ENCODE results near the gene MLPH.

MLPH gene

DNA sequence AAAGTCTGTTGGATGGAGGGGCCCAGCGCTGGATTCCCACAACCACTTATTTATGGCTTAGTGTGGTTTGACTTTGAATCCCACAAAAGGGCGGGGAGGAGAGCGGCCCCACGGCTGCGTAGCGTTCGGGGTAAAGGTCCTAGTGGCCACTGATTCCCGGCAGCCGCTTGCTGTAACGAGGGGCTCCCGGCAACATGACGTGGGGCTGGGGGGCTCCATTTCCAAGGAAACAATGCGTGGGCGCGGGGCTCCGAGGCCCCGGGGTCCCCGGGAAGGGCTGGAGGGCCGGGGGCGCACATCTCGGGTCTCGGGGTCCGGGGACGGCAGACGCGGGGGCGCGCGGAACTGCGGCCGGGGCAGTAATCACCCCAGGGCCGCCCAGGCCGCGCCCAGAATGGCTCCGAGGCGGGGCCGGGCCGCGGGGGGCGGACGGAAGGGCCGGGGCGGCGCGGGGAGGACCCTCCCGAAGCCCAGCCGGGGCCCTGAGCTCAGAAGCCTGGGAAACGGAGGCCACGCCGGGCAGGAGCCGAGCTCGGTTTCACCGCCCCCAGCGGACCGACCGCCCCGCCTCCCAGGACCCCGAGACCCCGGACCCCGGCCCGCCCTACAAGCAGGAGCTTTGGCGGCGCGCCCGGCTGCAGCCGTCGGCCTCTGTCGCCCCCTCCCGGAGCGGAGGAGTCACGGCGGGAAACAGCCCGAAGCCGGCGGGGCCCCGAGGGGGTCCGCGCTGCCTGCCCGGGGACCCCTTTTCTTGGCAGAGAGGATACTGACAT lies 11.9 kb upstream of the MLPH start:
- Histone ChIP-seq H3K27ac (peak overlapping the region; percentile 67 to 99 (median 95)), H3K4me3 (peak overlapping the region; percentile 42 to 81 (median 61))

DNA sequence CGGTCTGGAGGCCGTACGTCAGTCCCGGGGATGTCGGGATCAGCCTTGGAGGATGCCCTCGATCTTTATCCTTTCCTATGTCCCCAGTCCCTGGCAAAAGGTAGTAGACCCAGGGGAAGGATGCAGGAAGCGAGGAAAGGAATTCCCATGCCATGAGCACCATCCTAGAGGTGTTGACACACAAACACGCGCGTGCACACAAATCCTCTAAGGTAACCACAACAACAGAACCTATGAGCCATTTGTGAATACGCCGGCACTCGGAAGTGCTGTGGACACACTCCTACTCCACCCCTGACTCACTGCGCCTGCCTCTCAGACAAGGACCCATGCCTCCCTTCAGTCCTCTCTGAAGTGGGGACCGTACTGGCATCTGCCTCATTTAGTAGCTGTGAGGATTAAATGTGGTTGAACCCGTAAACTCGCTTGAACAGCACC lies 11.3 kb upstream of the MLPH start:
- Histone ChIP-seq H3K27ac (peak overlapping the region; percentile 67 to 99 (median 95)), H3K4me3 (peak overlapping the region; percentile 42 to 81 (median 61))

DNA sequence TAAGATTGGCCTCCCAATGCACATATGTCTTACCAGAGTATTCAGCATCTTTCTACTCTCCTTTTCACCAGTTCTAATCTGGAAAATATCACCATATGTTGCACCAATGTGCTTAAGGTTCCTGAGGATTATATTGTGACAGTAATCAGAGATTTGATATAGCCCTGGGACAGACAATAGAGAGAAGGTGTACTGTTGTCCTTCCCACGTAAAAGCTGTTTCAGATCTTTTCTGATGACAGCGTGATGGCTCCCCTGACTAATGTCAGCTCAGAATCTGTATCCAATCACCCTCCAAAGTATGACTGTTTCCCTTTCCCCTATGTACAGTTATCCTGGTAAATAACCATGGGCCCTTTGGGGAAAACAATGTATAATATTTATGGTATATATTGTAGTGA lies 9.0 kb upstream of the MLPH start:
- Histone ChIP-seq H3K27ac (no peak overlapping the region), H3K4me3 (no peak overlapping the region)

DNA sequence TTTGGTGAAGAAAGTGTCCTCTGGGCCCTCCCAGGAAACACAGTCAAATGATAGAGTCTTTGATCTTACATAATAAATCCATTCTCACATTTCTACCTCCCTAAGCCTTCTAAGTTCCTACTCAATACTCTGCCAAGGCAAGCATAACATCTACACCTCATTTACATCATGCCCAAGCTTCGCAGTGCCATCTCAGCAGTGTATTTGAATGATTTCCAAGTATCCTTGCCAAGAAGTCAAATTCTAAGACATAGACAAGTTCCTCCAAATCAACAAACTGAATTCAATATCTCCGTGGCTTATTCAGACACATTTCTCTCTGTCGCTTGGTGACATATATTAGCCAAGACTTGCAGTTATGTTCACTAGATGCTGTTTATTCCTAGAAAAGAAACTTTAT lies 8.1 kb upstream of the MLPH start:
- H3K27ac ChIP-seq = no peak overlapping the region
- no peak overlapping the region for H3K4me3 ChIP-seq

DNA sequence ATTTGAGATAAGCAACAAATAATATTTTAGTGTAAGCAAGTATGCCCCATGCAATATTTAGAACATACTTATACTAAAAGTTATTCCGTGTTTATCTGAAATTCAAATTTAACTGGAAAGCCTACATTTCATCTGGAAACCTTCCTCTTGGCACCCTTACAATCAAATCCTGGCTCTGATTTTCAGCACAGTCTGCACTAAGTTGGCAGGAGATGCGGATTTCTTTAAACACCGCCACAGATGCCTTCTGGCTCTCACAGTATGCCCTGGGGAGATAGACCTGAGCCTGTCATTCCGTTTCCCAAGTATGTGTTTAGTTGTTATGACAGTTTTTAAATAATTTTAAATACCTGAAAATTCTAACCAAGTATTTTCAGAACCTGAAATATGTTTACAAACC lies 7.3 kb upstream of the MLPH start:
- H3K27ac ChIP-seq = no peak overlapping the region
- H3K4me3 ChIP-seq = no peak overlapping the region

DNA sequence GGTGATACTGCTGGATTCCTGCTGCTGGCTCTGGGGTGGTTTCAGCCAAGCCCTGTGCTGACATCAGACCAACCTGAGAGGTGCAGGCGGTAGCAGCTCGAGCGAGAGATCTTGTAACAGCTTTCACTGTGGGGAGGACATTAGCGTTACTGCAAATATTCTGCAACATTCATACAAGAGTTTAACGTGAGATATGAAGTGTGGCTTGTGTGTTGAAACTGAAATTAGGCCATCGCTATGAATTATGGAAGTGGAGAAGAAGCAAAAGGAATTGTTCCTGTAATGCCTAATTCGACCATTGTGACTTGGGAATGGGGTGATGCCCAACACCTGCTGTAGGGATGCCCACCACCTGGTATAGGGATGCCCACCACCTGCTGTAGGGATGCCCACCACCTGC lies 6.5 kb upstream of the MLPH start:
- Histone ChIP-seq H3K4me3 (no peak overlapping the region), H3K27ac (peak overlapping the region in 1 of 21 experiments; percentile 25)

DNA sequence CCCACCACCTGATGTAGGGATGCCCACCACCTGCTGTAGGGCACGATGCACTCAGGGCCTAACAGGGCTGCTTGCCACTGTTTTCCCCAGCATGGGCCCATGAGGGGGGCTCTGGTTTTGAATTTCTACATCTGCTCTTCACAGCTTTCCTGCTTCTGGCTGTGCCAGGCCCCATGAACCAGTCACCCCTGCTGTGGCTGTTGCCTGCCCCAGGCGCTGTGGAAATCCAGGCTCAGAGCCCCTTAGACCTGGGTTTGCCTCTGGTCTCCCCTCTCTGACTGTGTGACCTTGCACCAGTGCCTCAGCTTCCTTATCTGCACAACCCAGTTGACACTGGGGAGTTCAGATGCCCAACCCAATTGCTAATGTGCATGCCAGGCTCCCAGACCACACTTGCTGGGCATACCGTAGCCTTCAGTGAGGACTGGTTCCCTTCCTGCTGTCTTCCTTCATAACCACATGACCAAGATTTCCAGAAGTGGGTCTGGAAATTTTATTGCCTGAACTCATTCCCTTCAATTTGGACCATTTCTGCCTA lies 6.0 kb upstream of the MLPH start:
- no peak overlapping the region for H3K4me3 ChIP-seq
- peak overlapping the region in 1 of 21 experiments; percentile 42 for H3K27ac ChIP-seq

DNA sequence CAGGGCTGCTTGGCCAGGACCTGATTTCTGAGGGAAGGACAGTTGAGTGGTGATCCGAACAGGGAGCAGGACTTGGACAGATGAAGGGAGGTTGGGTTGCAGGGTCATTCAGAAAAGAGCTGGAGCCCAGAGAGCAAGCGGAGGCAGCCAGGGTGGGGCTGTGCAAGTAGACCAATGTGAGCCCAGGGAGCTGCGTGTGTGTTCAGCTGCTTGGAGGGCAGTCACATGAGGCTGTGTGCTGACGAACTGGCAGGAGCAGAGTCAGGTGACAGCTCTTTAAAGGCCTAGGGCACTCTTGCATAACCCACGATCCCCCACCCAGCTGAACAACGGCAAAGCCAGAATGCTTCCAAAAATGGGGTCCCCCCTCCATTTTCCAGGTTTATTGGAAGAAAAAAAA lies 4.6 kb upstream of the MLPH start:
- no peak overlapping the region for H3K4me3 ChIP-seq

DNA sequence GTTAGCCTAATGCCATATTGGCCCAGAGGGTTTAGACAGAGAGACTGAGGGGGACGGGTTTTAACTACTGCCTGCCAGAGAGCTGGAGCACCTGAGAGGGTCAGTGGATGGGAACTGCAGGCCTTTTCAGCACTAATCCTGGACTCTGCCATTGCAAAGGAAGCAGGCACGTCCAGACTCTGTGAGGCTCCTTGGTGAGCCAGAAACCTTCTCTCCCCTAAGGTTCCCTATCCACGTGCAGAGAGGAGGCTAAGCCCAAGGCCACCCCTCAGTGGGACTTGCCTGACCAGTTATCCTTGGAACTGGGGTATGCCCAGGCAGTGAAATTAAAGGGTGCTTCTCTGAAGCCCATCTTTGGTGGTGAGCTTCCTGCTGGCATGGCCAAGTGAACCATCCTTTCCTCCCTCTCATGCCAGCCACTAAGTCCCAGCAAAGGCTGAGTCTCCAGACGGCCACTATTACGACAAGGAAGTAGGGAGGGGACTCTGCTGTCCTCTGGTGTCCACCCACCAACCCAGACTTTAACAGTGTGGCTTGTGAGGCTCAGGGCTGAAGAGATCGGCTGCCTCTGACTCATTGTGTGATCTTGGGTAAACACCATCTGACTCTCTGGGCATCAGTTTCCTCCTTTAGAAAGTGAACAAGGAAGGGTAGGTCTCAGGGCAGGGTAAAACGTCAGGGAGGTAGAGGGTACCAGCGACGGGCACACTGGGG lies 3.9 kb upstream of the MLPH start:
- Histone ChIP-seq H3K4me3 (no peak overlapping the region), H3K27ac (peak overlapping the region in 18 of 21 experiments; percentile 4 to 83 (median 70))

More for the DNA sequence above, 4.6 kb upstream of the MLPH start:
- peak overlapping the region in 15 of 21 experiments; percentile 2 to 83 (median 74) for H3K27ac ChIP-seq

DNA sequence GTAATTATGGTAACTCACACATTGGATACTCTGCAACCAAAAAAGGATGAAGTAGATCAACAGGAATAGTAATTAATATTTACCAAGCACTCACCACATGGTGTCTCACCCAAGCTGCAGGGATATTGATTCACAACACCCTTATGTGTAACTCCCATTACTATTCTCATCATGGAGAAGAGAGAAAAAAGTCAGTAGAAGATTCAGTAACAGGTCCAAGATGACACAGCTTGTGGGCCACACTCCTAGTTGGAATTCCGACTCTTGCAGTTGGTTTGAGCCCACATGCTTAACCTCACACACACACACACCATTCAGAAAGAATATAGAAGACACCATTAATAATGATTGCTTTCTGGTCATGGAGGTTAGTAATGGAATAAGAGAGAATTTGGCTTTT lies 1.7 kb upstream of the MLPH start:
- Histone ChIP-seq H3K4me3 (no peak overlapping the region), H3K27ac (no peak overlapping the region)

DNA sequence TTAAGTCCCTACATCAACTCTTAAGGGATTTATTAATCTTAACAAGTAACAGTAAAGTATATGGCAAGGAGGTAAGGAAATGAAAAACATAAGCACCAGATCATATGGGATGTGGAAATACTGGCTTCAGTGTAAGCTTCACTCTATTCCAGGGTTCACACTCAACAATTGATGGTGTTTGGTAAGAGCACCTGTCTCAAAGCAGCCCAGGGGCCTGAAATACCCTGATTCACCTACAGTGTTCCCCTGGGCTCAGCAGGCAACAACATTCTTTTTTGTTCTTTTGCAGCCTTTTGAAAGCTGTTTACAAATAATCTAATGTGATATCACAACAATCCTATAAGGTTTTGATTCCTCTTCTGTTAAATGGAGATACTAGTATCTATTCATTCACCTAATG lies 1.2 kb upstream of the MLPH start:
- H3K27ac ChIP-seq = peak overlapping the region in 3 of 21 experiments; percentile 52 to 75 (median 72)
- peak overlapping the region in 1 of 7 experiments; percentile 36 for H3K4me3 ChIP-seq

DNA sequence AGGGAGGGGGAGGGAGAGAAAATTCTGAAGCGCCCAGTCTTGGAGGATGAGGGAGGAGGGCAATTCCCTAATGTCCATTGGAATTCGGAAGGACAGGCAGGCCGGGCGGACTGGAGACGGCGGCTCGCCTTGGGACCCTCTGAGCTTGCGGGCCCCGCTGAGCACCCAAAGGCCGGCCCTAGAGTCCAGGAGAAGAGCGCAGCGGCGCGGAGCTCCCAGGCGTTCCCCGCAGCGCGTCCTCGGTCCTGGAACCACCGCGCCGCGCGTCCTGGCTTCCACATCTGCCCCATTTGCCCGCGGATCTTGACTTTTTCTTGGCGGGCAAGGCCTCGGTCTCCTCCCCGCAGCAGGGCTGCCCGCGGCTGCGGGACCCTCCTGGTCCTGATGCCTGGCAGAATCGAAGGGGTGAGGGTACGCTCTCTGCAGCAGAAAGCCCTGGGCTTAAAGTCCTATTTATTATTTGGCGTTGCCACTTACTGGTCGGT lies 675 bp upstream of the MLPH start:
- Histone ChIP-seq H3K4me3 (peak overlapping the region; percentile 20 to 43 (median 34)), H3K27ac (peak overlapping the region in 10 of 21 experiments; percentile 20 to 75 (median 53))

DNA sequence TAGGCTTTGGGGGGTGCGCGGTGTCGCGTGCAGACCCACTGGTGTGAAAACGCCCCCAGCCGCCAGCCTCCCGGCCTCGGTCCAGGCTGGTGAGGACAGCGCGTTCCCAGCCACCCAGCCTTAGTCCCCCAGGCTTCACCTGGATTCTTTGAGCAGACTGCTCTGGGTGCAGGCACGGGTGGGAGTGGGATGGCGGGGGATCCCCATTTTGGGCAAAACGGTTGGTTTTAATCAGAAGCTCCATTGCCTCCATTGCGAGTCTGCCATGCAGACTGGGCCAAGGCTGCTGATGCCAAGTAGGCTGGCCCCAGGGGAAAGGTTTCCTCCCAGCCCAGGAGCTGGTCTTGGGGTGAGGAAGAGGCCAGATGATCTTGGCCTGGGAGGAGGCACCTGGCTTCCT lies 445 bp downstream of the MLPH start:
- peak overlapping the region; percentile 20 to 43 (median 34) for H3K4me3 ChIP-seq
- H3K27ac ChIP-seq = peak overlapping the region in 12 of 21 experiments; percentile 18 to 75 (median 53)

DNA sequence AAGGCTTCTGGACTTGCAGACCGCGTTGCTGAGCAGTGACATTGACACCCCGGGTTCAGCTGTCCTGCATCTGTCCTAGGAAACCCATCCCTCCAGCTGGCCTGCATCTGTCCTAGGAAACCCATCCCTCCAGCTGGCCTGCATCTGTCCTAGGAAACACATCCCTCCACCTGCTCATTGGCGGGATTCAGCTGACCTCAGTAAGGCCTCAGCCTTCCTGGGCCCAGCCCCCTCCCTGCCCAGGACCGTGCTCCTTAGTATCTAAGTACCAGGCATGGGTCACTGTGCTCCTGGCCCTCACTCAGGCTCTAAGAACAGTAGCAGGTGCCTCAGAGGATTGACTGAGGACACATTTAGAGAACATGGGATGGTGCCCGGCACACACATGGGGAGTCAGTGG lies 1.2 kb downstream of the MLPH start:
- H3K4me3 ChIP-seq = no peak overlapping the region
- peak overlapping the region in 2 of 21 experiments; percentile 30 to 75 for H3K27ac ChIP-seq

DNA sequence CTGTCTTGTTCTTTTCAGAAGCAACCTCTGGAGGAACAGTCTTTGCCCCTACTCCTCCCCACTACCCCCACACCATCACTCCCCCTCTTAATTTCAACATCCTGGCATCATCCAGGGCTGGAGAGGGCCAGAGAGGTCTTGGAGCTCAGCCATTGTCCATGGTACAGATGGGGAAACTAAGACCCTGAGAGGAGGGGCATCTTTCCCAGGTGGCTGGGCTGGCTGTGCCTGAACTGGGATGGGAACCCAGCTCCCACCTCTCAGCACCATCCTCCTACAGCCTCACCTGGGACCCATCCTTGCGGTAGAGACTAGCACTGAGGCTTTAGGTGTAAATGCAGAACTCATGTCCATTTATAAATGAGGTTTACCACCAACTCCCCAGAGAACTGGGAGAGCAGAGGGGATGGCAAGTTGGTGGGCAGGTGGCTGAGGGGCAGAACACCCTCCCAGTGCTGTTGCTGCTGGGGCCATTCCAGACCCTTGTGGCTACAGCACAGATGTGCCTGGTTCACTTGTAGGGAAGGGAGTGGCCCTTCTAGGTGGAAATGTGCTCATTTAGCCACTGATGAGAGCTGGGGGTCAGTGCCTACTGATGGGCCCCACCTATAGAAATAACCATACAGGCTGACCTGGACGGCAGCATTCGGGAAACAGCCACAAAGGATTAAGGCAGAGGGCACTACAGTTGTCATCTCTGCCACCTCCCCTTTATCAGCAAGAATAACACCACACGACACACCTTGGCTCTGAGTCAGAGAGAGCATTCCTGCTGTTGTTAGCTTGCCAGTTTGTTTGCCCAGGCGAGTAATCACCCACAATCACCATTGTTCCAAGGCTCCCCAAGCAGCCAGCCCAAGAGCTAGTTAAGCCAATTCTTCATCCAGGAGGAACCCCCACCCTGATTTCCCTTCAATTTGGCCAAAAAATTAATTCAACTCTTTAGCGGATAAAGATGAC lies 2.1 kb downstream of the MLPH start:
- H3K27ac ChIP-seq = peak overlapping the region in 16 of 21 experiments; percentile 6 to 78 (median 36)
- H3K4me3 ChIP-seq = no peak overlapping the region

DNA sequence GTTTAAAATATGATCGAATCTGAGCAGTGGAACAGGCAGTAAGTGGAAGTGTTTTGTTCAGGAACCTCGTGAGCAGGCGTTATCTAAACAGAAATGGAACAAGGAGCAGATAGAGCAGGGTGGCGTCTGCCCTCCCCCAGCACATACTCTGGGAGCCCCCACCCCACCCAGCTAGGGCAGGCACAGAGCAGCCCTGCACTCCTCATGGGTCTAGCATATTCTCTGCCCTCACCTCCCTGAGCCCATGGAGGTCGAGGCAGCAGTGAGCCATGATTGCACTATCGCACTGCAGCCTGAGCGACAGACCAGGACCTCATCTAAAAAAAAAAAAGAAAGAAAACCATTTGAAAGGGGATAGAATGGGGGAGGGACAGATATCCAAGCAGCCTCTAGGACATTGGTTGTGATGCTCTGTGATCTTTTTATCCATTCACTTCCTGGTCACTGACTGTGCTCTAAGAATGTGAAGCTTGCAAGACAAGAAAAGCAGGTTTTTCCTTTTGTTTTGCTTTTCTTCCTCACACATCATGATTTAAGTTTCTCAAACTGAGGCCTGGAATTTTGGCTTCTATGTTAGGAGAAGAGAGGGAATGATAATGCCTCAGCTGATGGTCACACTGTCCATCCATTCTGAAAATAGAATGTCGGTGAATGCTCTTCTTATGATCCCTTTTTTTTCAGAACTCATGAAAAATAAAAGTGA lies 3.1 kb downstream of the MLPH start:
- Histone ChIP-seq H3K4me3 (no peak overlapping the region), H3K27ac (peak overlapping the region in 16 of 21 experiments; percentile 6 to 78 (median 36))

DNA sequence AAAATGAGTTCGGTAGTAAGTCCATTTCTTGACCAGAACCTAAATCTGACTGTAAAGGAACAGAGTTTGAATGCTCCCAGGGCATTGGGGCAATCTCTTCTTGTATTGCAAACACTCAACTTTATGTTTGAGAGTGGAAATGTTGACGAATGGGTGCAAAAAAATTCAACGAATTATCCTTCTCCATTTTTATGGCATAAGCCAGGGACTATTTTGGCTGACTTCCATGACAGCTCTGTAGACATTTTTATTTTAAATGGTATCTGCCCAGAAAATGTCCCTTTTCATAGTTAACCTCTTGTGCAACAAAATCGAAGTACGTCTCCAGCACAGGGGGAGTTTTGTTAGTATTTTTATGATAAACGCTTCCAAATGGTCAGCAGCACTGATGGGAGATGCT lies 3.7 kb downstream of the MLPH start:
- peak overlapping the region in 2 of 21 experiments; percentile 42 to 78 for H3K27ac ChIP-seq
- H3K4me3 ChIP-seq = no peak overlapping the region

DNA sequence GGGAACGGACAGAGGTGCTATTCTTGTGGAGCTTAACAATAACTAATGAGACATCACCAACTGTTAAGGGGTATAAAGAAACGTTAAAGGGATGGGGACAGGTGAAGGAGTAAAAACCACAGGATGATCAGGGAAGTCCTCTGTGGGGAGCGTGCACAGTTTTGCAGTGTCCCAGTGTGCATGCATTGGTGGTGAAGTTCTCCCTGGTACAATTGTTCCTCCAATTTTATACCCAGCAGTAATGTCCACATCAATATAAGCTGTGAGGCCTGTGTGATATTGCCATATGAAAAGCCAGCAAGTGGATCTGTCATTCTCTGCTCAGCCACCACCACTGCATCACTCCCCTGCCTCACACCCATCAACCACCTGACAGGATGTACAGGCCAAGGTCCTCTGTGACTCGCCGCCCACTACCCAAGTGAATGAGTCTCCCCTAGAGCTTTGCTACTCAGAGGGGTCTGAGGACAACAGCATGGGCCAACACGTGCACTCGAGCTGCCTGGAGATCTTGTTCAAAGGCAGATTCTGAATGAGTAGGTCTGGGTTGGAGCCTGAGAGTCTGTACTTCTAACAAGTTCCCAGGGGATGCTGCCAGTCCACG lies 4.6 kb downstream of the MLPH start:
- no peak overlapping the region for H3K27ac ChIP-seq
- H3K4me3 ChIP-seq = no peak overlapping the region
